ENCODE data around the gene ENTPD8.

The ENTPD8 gene

GRCh38 chr9:137429974-137430722 lies 11.0 kb downstream of the ENTPD8 start:
- Histone ChIP-seq H3K18ac (ENCODE audit: low read length) (peak overlapping the region; percentile 85), H3K9me3 (replicated peaks in 1 of 2; ENCODE audit: control insufficient read depth in 2 of 2, insufficient read depth in 1 of 2, low read depth in 1 of 2, low read length in 2 of 2) (peaks cover 0 to 1% of the 10 kb centered on the region in 2 donors), H3K14ac (ENCODE audit: low read length) (peak overlapping the region; percentile 38), H3K27ac (replicated peaks; ENCODE audit: low read length) (no peak overlapping the region), H2AFZ (ENCODE audit: low read length) (no peak overlapping the region), H2BK12ac (ENCODE audit: low read length) (no peak overlapping the region), H3K9ac (ENCODE audit: low read depth, low read length, poor library complexity) (peak overlapping the region; percentile 60), H3K4me3 (ENCODE audit: low read length in 2 of 2) (no peak overlapping the region), H3K27me3 (ENCODE audit: control insufficient read depth in 3 of 3, insufficient read depth in 3 of 3, low read depth in 1 of 3, low read length in 3 of 3) (peaks cover 0 to 5% (median 3%) of the 10 kb centered on the region in 3 experiments), H3K4ac (ENCODE audit: low read length) (peak overlapping the region; percentile 66), H3K79me1 (ENCODE audit: low read depth, low read length) (peaks cover 4% of the 10 kb centered on the region), H3K4me1 (ENCODE audit: control insufficient read depth in 2 of 2, insufficient read depth in 1 of 2, low read depth in 1 of 2, low read length in 2 of 2) (no peaks in the 10 kb centered on the region), H3K23ac (ENCODE audit: low read depth, low read length, poor library complexity) (peak overlapping the region; percentile 10), H2BK120ac (ENCODE audit: low read depth, low read length) (no peak overlapping the region), H4K91ac (ENCODE audit: low read depth, low read length, poor library complexity) (no peak overlapping the region), H3K36me3 (replicated peaks in 1 of 2; ENCODE audit: control insufficient read depth in 2 of 2, insufficient read depth in 2 of 2, low read length in 2 of 2) (no peaks in the 10 kb centered on the region), H2BK15ac (ENCODE audit: low read length) (no peak overlapping the region), H2BK5ac (ENCODE audit: low read length) (no peak overlapping the region), H2AK5ac (ENCODE audit: low read depth, low read length) (no peak overlapping the region), H3K4me2 (ENCODE audit: insufficient read depth, low read length, poor library complexity, severe bottlenecking) (no peak overlapping the region), H4K8ac (ENCODE audit: low read depth, low read length) (no peak overlapping the region)
- no peak for DNase-seq (ENCODE audit: low spot score)
- no CpG with 5 or more reads among the region's 34 CpGs for WGBS, 2 donors (ENCODE audit: extremely low coverage in 2 of 2, insufficient read length in 2 of 2, insufficient replicate concordance in 1 of 2)

GRCh38 chr9:137429546-137429890 lies 11.6 kb downstream of the ENTPD8 start:
- H2AFZ ChIP-seq (ENCODE audit: low read length), result no peak overlapping the region
- no peak overlapping the region for H3K9ac ChIP-seq (ENCODE audit: low read depth, low read length, poor library complexity)
- peak overlapping the region; percentile 58 for H2BK15ac ChIP-seq (ENCODE audit: low read length)
- peak overlapping the region; percentile 31 for H3K23ac ChIP-seq (ENCODE audit: low read depth, low read length, poor library complexity)
- H3K79me1 ChIP-seq (ENCODE audit: low read depth, low read length), result peaks cover 4% of the 10 kb centered on the region
- no peak overlapping the region for H3K14ac ChIP-seq (ENCODE audit: low read length)
- no peaks in the 10 kb centered on the region for H3K36me3 ChIP-seq (replicated peaks in 1 of 2; ENCODE audit: control insufficient read depth in 2 of 2, insufficient read depth in 2 of 2, low read length in 2 of 2)
- WGBS, 2 donors (ENCODE audit: extremely low coverage in 2 of 2, insufficient read length in 2 of 2, insufficient replicate concordance in 1 of 2), result no CpG with 5 or more reads among the region's 14 CpGs
- no peak overlapping the region for H2AK5ac ChIP-seq (ENCODE audit: low read depth, low read length)
- H4K91ac ChIP-seq (ENCODE audit: low read depth, low read length, poor library complexity), result no peak overlapping the region
- no peak overlapping the region for H2BK5ac ChIP-seq (ENCODE audit: low read length)
- peak overlapping the region; percentile 73 for H2BK12ac ChIP-seq (ENCODE audit: low read length)
- no peak overlapping the region for H3K27ac ChIP-seq (replicated peaks; ENCODE audit: low read length)
- DNase-seq (ENCODE audit: low spot score), result no peak
- peak overlapping the region; percentile 80 for H3K18ac ChIP-seq (ENCODE audit: low read length)
- no peak overlapping the region for H3K4me2 ChIP-seq (ENCODE audit: insufficient read depth, low read length, poor library complexity, severe bottlenecking)
- no peak overlapping the region for H3K4me3 ChIP-seq (ENCODE audit: low read length in 2 of 2)
- H3K4me1 ChIP-seq (ENCODE audit: control insufficient read depth in 2 of 2, insufficient read depth in 1 of 2, low read depth in 1 of 2, low read length in 2 of 2), result peaks cover 0 to 2% of the 10 kb centered on the region in 2 donors
- no peak overlapping the region for H3K4ac ChIP-seq (ENCODE audit: low read length)
- peaks cover 0 to 1% of the 10 kb centered on the region in 2 donors for H3K9me3 ChIP-seq (replicated peaks in 1 of 2; ENCODE audit: control insufficient read depth in 2 of 2, insufficient read depth in 1 of 2, low read depth in 1 of 2, low read length in 2 of 2)
- H4K8ac ChIP-seq (ENCODE audit: low read depth, low read length), result no peak overlapping the region
- no peak overlapping the region for H2BK120ac ChIP-seq (ENCODE audit: low read depth, low read length)
- H3K27me3 ChIP-seq (ENCODE audit: control insufficient read depth in 3 of 3, insufficient read depth in 3 of 3, low read depth in 1 of 3, low read length in 3 of 3), result peaks cover 0 to 6% (median 5%) of the 10 kb centered on the region in 3 experiments

GRCh38 chr9:137428841-137429545 lies 12.2 kb downstream of the ENTPD8 start:
- peaks cover 0 to 2% of the 10 kb centered on the region in 2 donors for H3K4me1 ChIP-seq (ENCODE audit: control insufficient read depth in 2 of 2, insufficient read depth in 1 of 2, low read depth in 1 of 2, low read length in 2 of 2)
- peak overlapping the region; percentile 38 for H3K14ac ChIP-seq (ENCODE audit: low read length)
- H3K27me3 ChIP-seq (ENCODE audit: control insufficient read depth in 3 of 3, insufficient read depth in 3 of 3, low read depth in 1 of 3, low read length in 3 of 3), result peaks cover 0 to 8% (median 2%) of the 10 kb centered on the region in 3 experiments
- H3K9ac ChIP-seq (ENCODE audit: low read depth, low read length, poor library complexity), result no peak overlapping the region
- peaks cover 4% of the 10 kb centered on the region for H3K79me1 ChIP-seq (ENCODE audit: low read depth, low read length)
- no peak overlapping the region for H3K4me3 ChIP-seq (ENCODE audit: low read length in 2 of 2)
- no peak for DNase-seq (ENCODE audit: low spot score)
- no peak overlapping the region for H2AFZ ChIP-seq (ENCODE audit: low read length)
- no peak overlapping the region for H2BK120ac ChIP-seq (ENCODE audit: low read depth, low read length)
- H3K4me2 ChIP-seq (ENCODE audit: insufficient read depth, low read length, poor library complexity, severe bottlenecking), result no peak overlapping the region
- no peak overlapping the region for H3K27ac ChIP-seq (replicated peaks; ENCODE audit: low read length)
- H3K23ac ChIP-seq (ENCODE audit: low read depth, low read length, poor library complexity), result peak overlapping the region; percentile 31
- H3K9me3 ChIP-seq (replicated peaks in 1 of 2; ENCODE audit: control insufficient read depth in 2 of 2, insufficient read depth in 1 of 2, low read depth in 1 of 2, low read length in 2 of 2), result peaks cover 0 to 1% of the 10 kb centered on the region in 2 donors
- peak overlapping the region; percentile 58 for H2BK15ac ChIP-seq (ENCODE audit: low read length)
- no peaks in the 10 kb centered on the region for H3K36me3 ChIP-seq (replicated peaks in 1 of 2; ENCODE audit: control insufficient read depth in 2 of 2, insufficient read depth in 2 of 2, low read length in 2 of 2)
- H3K18ac ChIP-seq (ENCODE audit: low read length), result peak overlapping the region; percentile 80
- H3K4ac ChIP-seq (ENCODE audit: low read length), result peak overlapping the region; percentile 23
- H2AK5ac ChIP-seq (ENCODE audit: low read depth, low read length), result no peak overlapping the region
- no peak overlapping the region for H4K91ac ChIP-seq (ENCODE audit: low read depth, low read length, poor library complexity)
- H2BK5ac ChIP-seq (ENCODE audit: low read length), result no peak overlapping the region
- WGBS, 2 donors (ENCODE audit: extremely low coverage in 2 of 2, insufficient read length in 2 of 2, insufficient replicate concordance in 1 of 2), result no CpG with 5 or more reads among the region's 27 CpGs
- H2BK12ac ChIP-seq (ENCODE audit: low read length), result peak overlapping the region; percentile 73
- peak overlapping the region; percentile 65 for H4K8ac ChIP-seq (ENCODE audit: low read depth, low read length)

- no peak overlapping the region for H2BK15ac ChIP-seq (ENCODE audit: low read length)
- H3K27me3 ChIP-seq (ENCODE audit: control insufficient read depth in 3 of 3, insufficient read depth in 3 of 3, low read depth in 1 of 3, low read length in 3 of 3), result peaks cover 0 to 15% (median 2%) of the 10 kb centered on the region in 3 experiments
- no peak overlapping the region for H2AK5ac ChIP-seq (ENCODE audit: low read depth, low read length)
- H3K4me2 ChIP-seq (ENCODE audit: insufficient read depth, low read length, poor library complexity, severe bottlenecking), result no peak overlapping the region
- no peak overlapping the region for H3K18ac ChIP-seq (ENCODE audit: low read length)
- no peaks in the 10 kb centered on the region for H3K36me3 ChIP-seq (replicated peaks in 1 of 2; ENCODE audit: control insufficient read depth in 2 of 2, insufficient read depth in 2 of 2, low read length in 2 of 2)
- H2AFZ ChIP-seq (ENCODE audit: low read length), result no peak overlapping the region
- no peak overlapping the region for H2BK120ac ChIP-seq (ENCODE audit: low read depth, low read length)
- H3K9me3 ChIP-seq (replicated peaks in 1 of 2; ENCODE audit: control insufficient read depth in 2 of 2, insufficient read depth in 1 of 2, low read depth in 1 of 2, low read length in 2 of 2), result peaks cover 0 to 1% of the 10 kb centered on the region in 2 donors
- no peak overlapping the region for H2BK5ac ChIP-seq (ENCODE audit: low read length)
- H3K4ac ChIP-seq (ENCODE audit: low read length), result no peak overlapping the region
- no peak overlapping the region for H3K27ac ChIP-seq (replicated peaks; ENCODE audit: low read length)
- DNase-seq (ENCODE audit: low spot score), result no peak
- H3K9ac ChIP-seq (ENCODE audit: low read depth, low read length, poor library complexity), result no peak overlapping the region
- peaks cover 2% of the 10 kb centered on the region for H3K79me1 ChIP-seq (ENCODE audit: low read depth, low read length)
- H3K23ac ChIP-seq (ENCODE audit: low read depth, low read length, poor library complexity), result no peak overlapping the region
- H3K4me1 ChIP-seq (ENCODE audit: control insufficient read depth in 2 of 2, insufficient read depth in 1 of 2, low read depth in 1 of 2, low read length in 2 of 2), result peaks cover 0 to 2% of the 10 kb centered on the region in 2 donors
- no peak overlapping the region for H3K14ac ChIP-seq (ENCODE audit: low read length)
- H4K91ac ChIP-seq (ENCODE audit: low read depth, low read length, poor library complexity), result no peak overlapping the region
- H3K4me3 ChIP-seq (ENCODE audit: low read length in 2 of 2), result no peak overlapping the region
- no CpG with 5 or more reads among the region's 6 CpGs for WGBS, 2 donors (ENCODE audit: extremely low coverage in 2 of 2, insufficient read length in 2 of 2, insufficient replicate concordance in 1 of 2)
- no peak overlapping the region for H4K8ac ChIP-seq (ENCODE audit: low read depth, low read length)
- H2BK12ac ChIP-seq (ENCODE audit: low read length), result no peak overlapping the region
These were observed 12.9 kb downstream of the ENTPD8 start for GRCh38 chr9:137428311-137428630.
